C4-2B (cell line): ENCODE measurements around the gene DIDO1.

Experiments
- ZFX ChIP-seq: fragments of 450-650 bp; IDR thresholded peaks from 2 replicates; pipeline ENCODE4 v1.6.1; 2017
- TF ChIP-seq, protein P1 (sequence below): fragments of 450-650 bp; conservative IDR thresholded peaks from 2 replicates; pipeline ENCODE4 v1.5.1; 2017; ENCODE audit warnings: mild to moderate bottlenecking

DNA sequence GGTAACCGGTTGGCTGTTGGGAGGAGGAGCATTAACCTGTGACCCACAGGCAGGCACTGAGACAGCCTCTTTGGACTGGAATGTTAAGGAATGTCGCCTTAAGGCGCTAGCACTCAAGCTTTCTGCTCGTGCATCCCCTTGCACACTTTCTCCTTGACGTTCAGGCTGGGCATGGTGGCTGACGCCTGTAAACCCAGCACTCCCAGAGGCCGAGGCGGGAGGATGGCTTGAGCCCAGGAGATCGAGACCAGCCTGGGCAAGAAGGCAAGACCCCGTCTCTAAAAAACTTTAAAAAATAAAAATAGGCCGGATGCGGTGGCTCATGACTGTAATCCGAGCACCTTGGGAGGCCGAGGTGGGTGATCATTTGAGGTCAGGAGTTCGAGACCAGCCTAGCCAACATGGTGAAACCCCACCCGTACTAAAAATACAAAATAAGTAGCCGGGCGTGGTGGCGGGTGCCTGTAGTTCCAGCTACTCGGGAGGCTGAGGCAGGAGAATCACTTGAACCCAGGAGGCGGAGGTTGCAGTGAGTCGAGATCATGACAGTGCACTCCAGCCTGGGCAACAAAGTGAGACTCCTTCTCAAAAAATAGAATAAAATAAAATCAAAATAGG lies 9.8 kb upstream of the DIDO1 start:
- TF ChIP-seq, protein P1, sequence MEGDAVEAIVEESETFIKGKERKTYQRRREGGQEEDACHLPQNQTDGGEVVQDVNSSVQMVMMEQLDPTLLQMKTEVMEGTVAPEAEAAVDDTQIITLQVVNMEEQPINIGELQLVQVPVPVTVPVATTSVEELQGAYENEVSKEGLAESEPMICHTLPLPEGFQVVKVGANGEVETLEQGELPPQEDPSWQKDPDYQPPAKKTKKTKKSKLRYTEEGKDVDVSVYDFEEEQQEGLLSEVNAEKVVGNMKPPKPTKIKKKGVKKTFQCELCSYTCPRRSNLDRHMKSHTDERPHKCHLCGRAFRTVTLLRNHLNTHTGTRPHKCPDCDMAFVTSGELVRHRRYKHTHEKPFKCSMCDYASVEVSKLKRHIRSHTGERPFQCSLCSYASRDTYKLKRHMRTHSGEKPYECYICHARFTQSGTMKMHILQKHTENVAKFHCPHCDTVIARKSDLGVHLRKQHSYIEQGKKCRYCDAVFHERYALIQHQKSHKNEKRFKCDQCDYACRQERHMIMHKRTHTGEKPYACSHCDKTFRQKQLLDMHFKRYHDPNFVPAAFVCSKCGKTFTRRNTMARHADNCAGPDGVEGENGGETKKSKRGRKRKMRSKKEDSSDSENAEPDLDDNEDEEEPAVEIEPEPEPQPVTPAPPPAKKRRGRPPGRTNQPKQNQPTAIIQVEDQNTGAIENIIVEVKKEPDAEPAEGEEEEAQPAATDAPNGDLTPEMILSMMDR = no peak
- no peak for TF ChIP-seq ZFX
